Measurements from ENCODE around the gene APBB3.

DNA sequence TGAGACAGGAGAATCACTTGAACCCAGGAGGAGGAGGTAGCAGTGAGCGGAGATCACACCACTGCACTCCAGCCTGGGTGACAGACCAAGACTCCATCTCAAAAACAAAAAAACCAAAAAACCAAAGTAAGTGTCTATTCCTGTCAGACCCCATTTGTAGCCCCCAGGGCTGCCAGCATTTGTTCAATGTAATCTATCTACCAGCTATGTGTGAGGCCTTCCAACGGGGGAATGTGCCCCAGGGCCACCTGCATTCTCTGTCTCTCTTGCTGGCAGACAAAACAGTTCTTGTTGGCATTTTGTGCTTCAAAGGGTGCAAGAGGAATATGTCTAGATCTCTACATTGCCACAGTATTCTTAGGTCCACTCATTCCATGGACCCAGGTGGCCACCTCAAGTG is 34.4 kb upstream of the APBB3 start:
- TF ChIP-seq, protein P1, sequence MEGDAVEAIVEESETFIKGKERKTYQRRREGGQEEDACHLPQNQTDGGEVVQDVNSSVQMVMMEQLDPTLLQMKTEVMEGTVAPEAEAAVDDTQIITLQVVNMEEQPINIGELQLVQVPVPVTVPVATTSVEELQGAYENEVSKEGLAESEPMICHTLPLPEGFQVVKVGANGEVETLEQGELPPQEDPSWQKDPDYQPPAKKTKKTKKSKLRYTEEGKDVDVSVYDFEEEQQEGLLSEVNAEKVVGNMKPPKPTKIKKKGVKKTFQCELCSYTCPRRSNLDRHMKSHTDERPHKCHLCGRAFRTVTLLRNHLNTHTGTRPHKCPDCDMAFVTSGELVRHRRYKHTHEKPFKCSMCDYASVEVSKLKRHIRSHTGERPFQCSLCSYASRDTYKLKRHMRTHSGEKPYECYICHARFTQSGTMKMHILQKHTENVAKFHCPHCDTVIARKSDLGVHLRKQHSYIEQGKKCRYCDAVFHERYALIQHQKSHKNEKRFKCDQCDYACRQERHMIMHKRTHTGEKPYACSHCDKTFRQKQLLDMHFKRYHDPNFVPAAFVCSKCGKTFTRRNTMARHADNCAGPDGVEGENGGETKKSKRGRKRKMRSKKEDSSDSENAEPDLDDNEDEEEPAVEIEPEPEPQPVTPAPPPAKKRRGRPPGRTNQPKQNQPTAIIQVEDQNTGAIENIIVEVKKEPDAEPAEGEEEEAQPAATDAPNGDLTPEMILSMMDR (IDR thresholded peaks at IDR 0.05) = no peak
- no peak for TF ChIP-seq POLR2A (IDR thresholded peaks at IDR 0.05)

Data from vagina (tissue), 2 donors.